HG03108 (cell line): Measurements from ENCODE around the gene CHD5.

ENCODE experiments used
- ATAC-seq: cut with Tn5 transposase; IDR thresholded peaks from one replicate; pipeline ENCODE4 v1.9.1; 2021; ENCODE audit warnings: moderate library complexity; ENCODE audit not compliant: unreplicated experiment

CHD5 gene

GRCh38 chr1:6174621-6175410, 5.3 kb downstream of the CHD5 start:
- no peak for ATAC-seq

- ATAC-seq, result no peak
Observed at GRCh38 chr1:6172549-6172948, 7.6 kb downstream of the CHD5 start.

GRCh38 chr1:6171548-6172124, 8.5 kb downstream of the CHD5 start:
- no peak for ATAC-seq

GRCh38 chr1:6170742-6171201, 9.3 kb downstream of the CHD5 start:
- ATAC-seq, result no peak

GRCh38 chr1:6170116-6170741, 9.9 kb downstream of the CHD5 start:
- no peak for ATAC-seq

- no peak for ATAC-seq
Observed at GRCh38 chr1:6168947-6169586, 11.1 kb downstream of the CHD5 start.

- no peak for ATAC-seq
Observed at GRCh38 chr1:6167391-6168303, 12.5 kb downstream of the CHD5 start.

- ATAC-seq, result no peak
Observed at GRCh38 chr1:6166655-6167390, 13.3 kb downstream of the CHD5 start.

GRCh38 chr1:6166221-6166620, 13.9 kb downstream of the CHD5 start:
- ATAC-seq, result no peak

- no peak for ATAC-seq
Observed at GRCh38 chr1:6165441-6165985, 14.6 kb downstream of the CHD5 start.

- ATAC-seq, result no peak
Observed at GRCh38 chr1:6165027-6165426, 15.1 kb downstream of the CHD5 start.

- ATAC-seq, result no peak
Observed at GRCh38 chr1:6163973-6164617, 16.0 kb downstream of the CHD5 start.

GRCh38 chr1:6163191-6163972, 16.7 kb downstream of the CHD5 start:
- no peak for ATAC-seq

- ATAC-seq, result no peak
Observed at GRCh38 chr1:6162773-6163172, 17.3 kb downstream of the CHD5 start.

GRCh38 chr1:6162341-6162740, 17.8 kb downstream of the CHD5 start:
- no peak for ATAC-seq

GRCh38 chr1:6158181-6158580, 21.9 kb downstream of the CHD5 start:
- ATAC-seq, result no peak

GRCh38 chr1:6157528-6158174, 22.5 kb downstream of the CHD5 start:
- ATAC-seq, result no peak

- ATAC-seq, result no peak
Observed at GRCh38 chr1:6157132-6157527, 23.0 kb downstream of the CHD5 start.
